GM12873 (cell line): ENCODE data around the gene SOX9.

Experiments
- CTCF ChIP-seq: IDR thresholded peaks from 2 replicates; pipeline ENCODE4 v1.5.1; 2012; ENCODE audit warnings: low read depth, mild to moderate bottlenecking, moderate library complexity, low read length, control low read depth; ENCODE audit not compliant: insufficient read depth; ENCODE audit errors: missing control alignments

Gene SOX9

GRCh38 chr17:72152387-72152929 is 31.6 kb downstream of the SOX9 start:
- TF ChIP-seq CTCF, result no peak

GRCh38 chr17:72158895-72159885 is 38.4 kb downstream of the SOX9 start:
- no peak for TF ChIP-seq CTCF

GRCh38 chr17:72162569-72162968 is 41.7 kb downstream of the SOX9 start:
- no peak for TF ChIP-seq CTCF

GRCh38 chr17:72163474-72163873 is 42.7 kb downstream of the SOX9 start:
- TF ChIP-seq CTCF, result no peak

GRCh38 chr17:72164158-72164739 is 43.4 kb downstream of the SOX9 start:
- TF ChIP-seq CTCF, result no peak

GRCh38 chr17:72165192-72165866 is 44.5 kb downstream of the SOX9 start:
- TF ChIP-seq CTCF, result no peak

GRCh38 chr17:72165867-72166439 is 45.1 kb downstream of the SOX9 start:
- TF ChIP-seq CTCF, result no peak
